Measurements from ENCODE around the gene CCNQ. TPM values are rescaled to one million over a fixed set of nuclear protein-coding genes. Genes with fewer than 3 reads are reported as not detected.

Gene CCNQ
- polyA plus RNA-seq, 1 donor (not counting 4 experiments of a cell fraction or from before 2014, with no cell fraction given), result 31.1 TPM

GRCh38 chrX:153565996-153566580, 32.9 kb downstream of the CCNQ start:
- no peaks in the 10 kb centered on the region for H3K9me3 ChIP-seq (ENCODE audit: control insufficient read depth, low read depth, low read length)
- peaks cover 5% of the 10 kb centered on the region for H3K27me3 ChIP-seq (ENCODE audit: control insufficient read depth, extremely low read depth, insufficient read depth, low read length)
- DNase-seq (ENCODE audit: low read depth, low spot score), result no peak
- H3K9me1 ChIP-seq (ENCODE audit: control insufficient read depth, extremely low read depth, insufficient read depth, low read length), result no peaks in the 10 kb centered on the region
- no peak overlapping the region for H2AFZ ChIP-seq (ENCODE audit: control insufficient read depth, low read length)
- TF ChIP-seq EZH2 (IDR thresholded peaks at IDR 0.05; ENCODE audit: low read length) (no peak), CTCF (optimal IDR thresholded peaks at IDR 0.05 in 1 of 3, IDR thresholded peaks at IDR 0.05 in 1 of 3, conservative IDR thresholded peaks at IDR 0.05 in 1 of 3; ENCODE audit: extremely low read depth in 1 of 3, insufficient read depth in 2 of 3, low read length in 3 of 3) (no peak)
- no peak for FAIRE-seq
- no peaks in the 10 kb centered on the region for H3K79me2 ChIP-seq (ENCODE audit: control insufficient read depth, insufficient read depth, low read length)
- no peak overlapping the region for H3K4me2 ChIP-seq (ENCODE audit: control insufficient read depth, extremely low read depth, insufficient read depth, low read depth, low read length)
- H3K27ac ChIP-seq (ENCODE audit: control insufficient read depth, insufficient read depth, low read length), result no peak overlapping the region
- H3K36me3 ChIP-seq (ENCODE audit: control insufficient read depth in 2 of 2, extremely low read depth in 1 of 2, insufficient read depth in 2 of 2, low read length in 2 of 2), result no peaks in the 10 kb centered on the region
- H3K4me1 ChIP-seq (ENCODE audit: control insufficient read depth, extremely low read depth, insufficient read depth, low read length), result no peaks in the 10 kb centered on the region
- H4K20me1 ChIP-seq (ENCODE audit: control insufficient read depth, extremely low read depth, insufficient read depth, low read length), result no peaks in the 10 kb centered on the region
- dilution Hi-C loops (cut with MboI; ENCODE audit: extremely low pct_ligation_motif_present, low sequenced_read_pairs), result no loop called here
- H3K9ac ChIP-seq (ENCODE audit: control insufficient read depth, extremely low read depth, insufficient read depth, low read length), result no peak overlapping the region
- no peak overlapping the region for H3K4me3 ChIP-seq (ENCODE audit: control insufficient read depth in 2 of 3, extremely low read depth in 1 of 3, insufficient read depth in 2 of 3, low read depth in 1 of 3, low read length in 3 of 3)

GRCh38 chrX:153564047-153564606, 34.8 kb downstream of the CCNQ start:
- Histone ChIP-seq H3K79me2 (ENCODE audit: control insufficient read depth, insufficient read depth, low read length) (no peaks in the 10 kb centered on the region), H3K9me3 (ENCODE audit: control insufficient read depth, low read depth, low read length) (peaks cover 2% of the 10 kb centered on the region), H3K9me1 (ENCODE audit: control insufficient read depth, extremely low read depth, insufficient read depth, low read length) (no peaks in the 10 kb centered on the region), H3K27ac (ENCODE audit: control insufficient read depth, insufficient read depth, low read length) (no peak overlapping the region), H3K27me3 (ENCODE audit: control insufficient read depth, extremely low read depth, insufficient read depth, low read length) (peaks cover 5% of the 10 kb centered on the region), H2AFZ (ENCODE audit: control insufficient read depth, low read length) (no peak overlapping the region), H3K4me1 (ENCODE audit: control insufficient read depth, extremely low read depth, insufficient read depth, low read length) (no peaks in the 10 kb centered on the region), H3K4me2 (ENCODE audit: control insufficient read depth, extremely low read depth, insufficient read depth, low read depth, low read length) (no peak overlapping the region), H3K4me3 (ENCODE audit: control insufficient read depth in 2 of 3, extremely low read depth in 1 of 3, insufficient read depth in 2 of 3, low read depth in 1 of 3, low read length in 3 of 3) (no peak overlapping the region), H3K36me3 (ENCODE audit: control insufficient read depth in 2 of 2, extremely low read depth in 1 of 2, insufficient read depth in 2 of 2, low read length in 2 of 2) (no peaks in the 10 kb centered on the region), H4K20me1 (ENCODE audit: control insufficient read depth, extremely low read depth, insufficient read depth, low read length) (no peaks in the 10 kb centered on the region), H3K9ac (ENCODE audit: control insufficient read depth, extremely low read depth, insufficient read depth, low read length) (no peak overlapping the region)
- no peak for DNase-seq (ENCODE audit: low read depth, low spot score)
- dilution Hi-C loops (cut with MboI; ENCODE audit: extremely low pct_ligation_motif_present, low sequenced_read_pairs), result no loop called here
- no peak for FAIRE-seq
- no peak for TF ChIP-seq CTCF (optimal IDR thresholded peaks at IDR 0.05 in 1 of 3, IDR thresholded peaks at IDR 0.05 in 1 of 3, conservative IDR thresholded peaks at IDR 0.05 in 1 of 3; ENCODE audit: extremely low read depth in 1 of 3, insufficient read depth in 2 of 3, low read length in 3 of 3)
- no peak for TF ChIP-seq EZH2 (IDR thresholded peaks at IDR 0.05; ENCODE audit: low read length)
